ENCODE results near the gene REP15.
A peak's percentile ranks its signal among the peaks of the same experiment; 100 is the strongest.
"Not testable (repeated sequence)": the region's sequence is repeated elsewhere in the genome, so short reads cannot be mapped to it uniquely, and the experiment has no call there.

REP15 gene

GRCh38 chr12:27696293-27696652 lies at the start of gene REP15:
REP15 (plus strand) TSS chr12:27696447; CDS start chr12:27696563, 116 bp downstream.
- no peak for DNase-seq
- Histone ChIP-seq H3K36me3 (replicated peaks) (peaks cover 51% of the 10 kb centered on the region), H3K27ac (no peak within 1 kb of the TSS), H3K27me3 (replicated peaks) (no peaks in the 10 kb centered on the region), H3K4me3 (ENCODE audit: low read depth, low read length) (no peak within 1 kb of the TSS)
- in situ Hi-C loops (cut with HindIII; ENCODE audit: low pct_ligation_motif_present, low sequenced_read_pairs) = no loop called here
- TF ChIP-seq CTCF (IDR thresholded peaks at IDR 0.05; ENCODE audit: low read depth, low read length, missing control alignments) = no peak

DNA sequence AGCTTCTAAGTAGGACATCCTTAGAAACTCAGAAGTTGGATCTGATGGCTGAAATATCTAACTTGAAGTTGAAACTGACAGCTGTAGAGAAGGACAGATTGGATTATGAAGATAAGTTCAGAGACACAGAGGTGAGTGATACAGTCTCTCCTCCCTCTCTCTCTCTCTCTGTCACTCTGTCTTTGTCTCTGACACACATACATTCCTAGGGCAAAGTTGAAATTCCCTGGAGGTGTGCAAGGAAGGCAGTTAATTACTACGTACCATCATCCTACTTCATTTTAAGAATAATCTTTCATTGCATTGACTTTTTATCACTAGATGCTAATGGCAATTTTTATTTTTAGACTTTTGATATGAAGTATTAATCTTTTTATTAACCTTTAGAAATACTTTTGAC lies 46.2 kb upstream of the REP15 start:
- no peak overlapping the region for H3K4me3 ChIP-seq (ENCODE audit: low read depth, low read length)
- no peak for TF ChIP-seq CTCF (IDR thresholded peaks at IDR 0.05; ENCODE audit: low read depth, low read length, missing control alignments)
- no peak overlapping the region for H3K27ac ChIP-seq
- in situ Hi-C loops (cut with HindIII; ENCODE audit: low pct_ligation_motif_present, low sequenced_read_pairs) = no loop called here
- peaks cover 28% of the 10 kb centered on the region for H3K36me3 ChIP-seq (replicated peaks)
- no peak for DNase-seq
- no peaks in the 10 kb centered on the region for H3K27me3 ChIP-seq (replicated peaks)

DNA sequence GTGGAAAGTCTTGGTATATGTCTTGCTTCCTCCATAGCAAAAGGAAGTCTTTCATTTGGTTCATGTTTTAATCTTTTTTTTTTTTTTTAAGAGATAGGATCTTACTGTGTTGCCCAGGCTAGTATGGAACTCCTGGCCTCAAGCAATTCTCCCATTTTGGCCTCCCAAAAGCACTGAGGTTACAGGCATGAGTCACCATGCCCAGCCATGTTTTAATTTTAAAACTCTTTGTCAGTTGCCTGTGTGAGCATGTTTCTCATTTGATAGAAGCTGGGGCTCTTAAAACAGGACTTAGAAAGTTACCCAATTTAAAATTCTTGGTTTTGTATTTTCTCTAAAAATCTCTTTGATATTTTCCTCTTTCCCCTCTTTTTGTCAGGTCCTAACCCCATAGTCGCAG lies 45.0 kb upstream of the REP15 start:
- Histone ChIP-seq H3K27me3 (replicated peaks) (no peaks in the 10 kb centered on the region), H3K27ac (no peak overlapping the region), H3K36me3 (replicated peaks) (peaks cover 24% of the 10 kb centered on the region), H3K4me3 (ENCODE audit: low read depth, low read length) (no peak overlapping the region)
- no peak for TF ChIP-seq CTCF (IDR thresholded peaks at IDR 0.05; ENCODE audit: low read depth, low read length, missing control alignments)
- no peak for DNase-seq
- in situ Hi-C loops (cut with HindIII; ENCODE audit: low pct_ligation_motif_present, low sequenced_read_pairs) = no loop called here

- Histone ChIP-seq H3K27me3 (replicated peaks) (no peaks in the 10 kb centered on the region), H3K27ac (peak overlapping the region; percentile 0), H3K4me3 (ENCODE audit: low read depth, low read length) (no peak overlapping the region), H3K36me3 (replicated peaks) (peaks cover 18% of the 10 kb centered on the region)
- peak; percentile 80 for DNase-seq
- peak; percentile 84 for TF ChIP-seq CTCF (IDR thresholded peaks at IDR 0.05; ENCODE audit: low read depth, low read length, missing control alignments)
- in situ Hi-C loops (cut with HindIII; ENCODE audit: low pct_ligation_motif_present, low sequenced_read_pairs) = no loop called here
Observed at GRCh38 chr12:27652174-27652763, 44.0 kb upstream of the REP15 start.

GRCh38 chr12:27653661-27654060 lies 42.6 kb upstream of the REP15 start:
- peaks cover 18% of the 10 kb centered on the region for H3K36me3 ChIP-seq (replicated peaks)
- in situ Hi-C loops (cut with HindIII; ENCODE audit: low pct_ligation_motif_present, low sequenced_read_pairs) = no loop called here
- H3K27ac ChIP-seq = no peak overlapping the region
- no peak overlapping the region for H3K4me3 ChIP-seq (ENCODE audit: low read depth, low read length)
- no peak for TF ChIP-seq CTCF (IDR thresholded peaks at IDR 0.05; ENCODE audit: low read depth, low read length, missing control alignments)
- no peaks in the 10 kb centered on the region for H3K27me3 ChIP-seq (replicated peaks)
- no peak for DNase-seq

DNA sequence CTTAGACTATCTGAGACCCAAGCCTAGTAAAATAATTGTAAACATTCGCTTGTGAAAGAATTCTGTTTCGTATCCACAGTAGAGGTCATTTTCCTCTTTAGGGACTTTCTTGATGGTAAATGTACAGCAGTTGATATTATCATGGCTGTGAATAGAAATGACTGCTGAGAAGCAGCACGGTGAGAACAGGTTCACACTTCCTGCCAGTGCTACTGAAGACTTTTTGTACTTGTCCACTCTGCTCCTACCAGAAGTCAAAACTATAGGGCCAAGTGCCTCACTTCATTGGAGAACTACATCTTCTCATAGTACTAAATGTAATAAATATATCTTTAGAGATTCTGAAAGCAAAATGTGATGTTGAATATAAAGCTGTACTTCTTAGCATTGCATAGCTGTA lies 40.8 kb upstream of the REP15 start:
- H3K27me3 ChIP-seq (replicated peaks); H3K27ac ChIP-seq; DNase-seq; H3K4me3 ChIP-seq (ENCODE audit: low read depth, low read length); in situ Hi-C loops (cut with HindIII; ENCODE audit: low pct_ligation_motif_present, low sequenced_read_pairs): not testable (repeated sequence)
- peaks cover 17% of the 10 kb centered on the region for H3K36me3 ChIP-seq (replicated peaks)
